ENCODE measurements around the gene KLF3.

Gene KLF3

GRCh38 chr4:38682336-38682735, 18.3 kb downstream of the KLF3 start:
- ChIA-PET CTCF (no interaction called here), POLR2A (no interaction called here)
- DNase-seq (ENCODE audit: extremely low spot score) = no peak
- TF ChIP-seq CTBP1 (IDR thresholded peaks at IDR 0.05; ENCODE audit: borderline replicate concordance) (no peak), FOXA1 (IDR thresholded peaks at IDR 0.05) (no peak), TARDBP (IDR thresholded peaks at IDR 0.05) (no peak), NFRKB (IDR thresholded peaks at IDR 0.05) (no peak), ARNT (IDR thresholded peaks at IDR 0.05) (no peak), HDGF (IDR thresholded peaks at IDR 0.05; ENCODE audit: borderline replicate concordance) (no peak), SP1 (IDR thresholded peaks at IDR 0.05) (no peak), ELF4 (IDR thresholded peaks at IDR 0.05) (no peak), L3MBTL2 (conservative IDR thresholded peaks at IDR 0.05) (no peak), FOXK2 (IDR thresholded peaks at IDR 0.05) (no peak), SUZ12 (IDR thresholded peaks at IDR 0.05) (no peak), BHLHE40 (IDR thresholded peaks at IDR 0.05; ENCODE audit: borderline replicate concordance) (no peak), FOXM1 (IDR thresholded peaks at IDR 0.05; ENCODE audit: borderline replicate concordance) (no peak), LEF1 (IDR thresholded peaks at IDR 0.05; ENCODE audit: borderline replicate concordance) (no peak), ZNF384 (IDR thresholded peaks at IDR 0.05) (no peak)
- TF ChIP-seq, protein P1, sequence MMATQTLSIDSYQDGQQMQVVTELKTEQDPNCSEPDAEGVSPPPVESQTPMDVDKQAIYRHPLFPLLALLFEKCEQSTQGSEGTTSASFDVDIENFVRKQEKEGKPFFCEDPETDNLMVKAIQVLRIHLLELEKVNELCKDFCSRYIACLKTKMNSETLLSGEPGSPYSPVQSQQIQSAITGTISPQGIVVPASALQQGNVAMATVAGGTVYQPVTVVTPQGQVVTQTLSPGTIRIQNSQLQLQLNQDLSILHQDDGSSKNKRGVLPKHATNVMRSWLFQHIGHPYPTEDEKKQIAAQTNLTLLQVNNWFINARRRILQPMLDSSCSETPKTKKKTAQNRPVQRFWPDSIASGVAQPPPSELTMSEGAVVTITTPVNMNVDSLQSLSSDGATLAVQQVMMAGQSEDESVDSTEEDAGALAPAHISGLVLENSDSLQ (IDR thresholded peaks at IDR 0.05) = no peak

DNA sequence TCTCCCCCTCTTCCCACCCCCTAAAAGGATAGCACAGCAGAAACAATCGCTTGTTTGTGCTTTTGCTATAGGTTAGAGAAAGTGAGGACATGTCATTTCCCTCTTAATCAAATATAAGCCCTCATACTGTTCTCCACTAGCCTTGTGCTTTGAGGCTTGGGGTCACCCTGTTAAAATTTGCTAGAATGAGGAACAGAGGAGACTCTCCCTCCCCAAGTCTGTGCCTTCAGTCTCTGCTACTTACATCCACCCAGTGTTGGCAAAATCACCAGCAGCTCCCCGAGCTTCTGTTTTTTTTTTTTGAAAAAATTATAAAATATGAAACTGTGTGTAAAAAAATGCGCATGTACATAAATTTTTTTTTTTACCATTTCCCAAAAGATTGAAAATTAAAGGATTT, 19.3 kb downstream of the KLF3 start:
- TF ChIP-seq ELF4 (IDR thresholded peaks at IDR 0.05) (no peak), ZNF384 (IDR thresholded peaks at IDR 0.05) (no peak), FOXA1 (IDR thresholded peaks at IDR 0.05) (no peak), SUZ12 (IDR thresholded peaks at IDR 0.05) (no peak), BHLHE40 (IDR thresholded peaks at IDR 0.05; ENCODE audit: borderline replicate concordance) (no peak), LEF1 (IDR thresholded peaks at IDR 0.05; ENCODE audit: borderline replicate concordance) (no peak), SP1 (IDR thresholded peaks at IDR 0.05) (no peak), CTBP1 (IDR thresholded peaks at IDR 0.05; ENCODE audit: borderline replicate concordance) (no peak), L3MBTL2 (conservative IDR thresholded peaks at IDR 0.05) (no peak), FOXK2 (IDR thresholded peaks at IDR 0.05) (no peak), TARDBP (IDR thresholded peaks at IDR 0.05) (no peak), FOXM1 (IDR thresholded peaks at IDR 0.05; ENCODE audit: borderline replicate concordance) (no peak), HDGF (IDR thresholded peaks at IDR 0.05; ENCODE audit: borderline replicate concordance) (no peak), ARNT (IDR thresholded peaks at IDR 0.05) (no peak), NFRKB (IDR thresholded peaks at IDR 0.05) (no peak)
- TF ChIP-seq, protein P1 (IDR thresholded peaks at IDR 0.05) = no peak
- ChIA-PET POLR2A (no interaction called here), CTCF (no interaction called here)
- no peak for DNase-seq (ENCODE audit: extremely low spot score)

DNA sequence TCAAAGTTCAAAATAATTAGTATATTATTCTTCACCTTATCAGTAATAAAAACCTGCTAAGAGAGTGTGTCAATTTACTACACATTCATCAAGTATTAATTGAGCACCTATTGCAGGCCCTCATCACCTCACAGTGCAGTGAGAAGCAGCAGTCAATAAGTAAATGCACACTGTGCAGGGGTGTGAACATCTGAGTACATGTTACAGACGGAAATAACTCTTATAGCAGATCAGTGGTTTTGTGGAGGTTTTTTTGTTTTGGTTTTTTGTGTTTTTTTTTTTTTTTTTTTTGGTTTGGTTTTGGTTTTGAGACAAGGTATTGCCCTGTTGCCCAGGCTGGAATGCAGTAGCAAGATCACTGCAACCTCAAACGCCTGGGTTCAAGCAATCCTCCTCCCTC, 20.3 kb downstream of the KLF3 start:
- no peak for TF ChIP-seq FOXA1 (IDR thresholded peaks at IDR 0.05)
- TF ChIP-seq NFRKB (IDR thresholded peaks at IDR 0.05) = no peak
- TF ChIP-seq, protein P1 (IDR thresholded peaks at IDR 0.05) = no peak
- TF ChIP-seq SP1 (IDR thresholded peaks at IDR 0.05) = no peak
- no peak for TF ChIP-seq CTBP1 (IDR thresholded peaks at IDR 0.05; ENCODE audit: borderline replicate concordance)
- TF ChIP-seq BHLHE40 (IDR thresholded peaks at IDR 0.05; ENCODE audit: borderline replicate concordance) = no peak
- TF ChIP-seq FOXK2 (IDR thresholded peaks at IDR 0.05) = no peak
- ChIA-PET POLR2A (no interaction called here), CTCF (interaction anchor here (0.6 kb wide), 1 partner anchor 370 kb away, joined by 3 read pairs; no protein-coding TSS in a partner anchor)

DNA sequence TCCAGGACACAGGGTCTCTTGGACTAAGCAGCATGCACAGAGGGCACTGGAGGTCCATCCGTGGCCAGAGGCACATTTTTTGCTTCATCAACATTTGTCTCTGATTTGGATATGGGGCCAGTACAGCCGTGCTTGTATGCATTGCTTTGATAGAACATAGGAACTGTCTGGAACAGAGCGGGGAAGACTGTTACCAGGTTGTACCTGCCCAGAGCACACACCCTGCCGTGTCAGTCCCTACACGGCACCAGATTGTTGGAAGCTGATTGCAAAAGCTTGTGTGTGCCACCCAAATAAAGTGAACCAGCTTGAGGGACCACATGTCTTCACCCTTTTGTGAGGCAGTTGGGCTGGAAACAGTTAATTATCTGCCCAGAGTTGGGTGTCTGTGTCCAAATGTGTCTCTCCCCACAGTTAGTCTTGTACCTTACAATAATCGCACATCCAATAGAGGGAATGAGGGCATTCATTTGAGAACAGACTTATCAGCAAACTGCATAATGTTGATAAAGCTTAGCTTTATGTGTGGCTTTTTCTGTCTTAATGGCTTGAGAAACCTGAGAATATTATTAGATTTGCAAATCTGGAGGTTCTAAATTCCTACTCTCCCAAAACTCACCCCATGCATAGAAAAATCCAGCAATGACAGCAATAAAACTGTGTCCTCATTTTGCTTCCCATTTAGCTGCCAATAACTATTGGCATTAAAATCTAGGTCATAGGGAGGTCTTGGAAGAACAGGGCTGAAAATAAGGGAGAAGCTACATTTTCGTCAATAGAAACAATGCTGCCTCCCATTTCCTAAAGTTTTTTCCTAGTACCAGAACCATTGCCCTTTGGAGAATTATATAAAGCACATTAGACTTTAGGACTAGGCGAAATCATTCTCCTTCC, 21.2 kb downstream of the KLF3 start:
- TF ChIP-seq TARDBP (IDR thresholded peaks at IDR 0.05) (no peak), FOXK2 (IDR thresholded peaks at IDR 0.05) (no peak), LEF1 (IDR thresholded peaks at IDR 0.05; ENCODE audit: borderline replicate concordance) (no peak), HDGF (IDR thresholded peaks at IDR 0.05; ENCODE audit: borderline replicate concordance) (no peak), FOXA1 (IDR thresholded peaks at IDR 0.05) (no peak), BHLHE40 (IDR thresholded peaks at IDR 0.05; ENCODE audit: borderline replicate concordance) (no peak), ARNT (IDR thresholded peaks at IDR 0.05) (no peak), CTBP1 (IDR thresholded peaks at IDR 0.05; ENCODE audit: borderline replicate concordance) (no peak), ELF4 (IDR thresholded peaks at IDR 0.05) (no peak), FOXM1 (IDR thresholded peaks at IDR 0.05; ENCODE audit: borderline replicate concordance) (no peak), SP1 (IDR thresholded peaks at IDR 0.05) (no peak), L3MBTL2 (conservative IDR thresholded peaks at IDR 0.05) (no peak), ZNF384 (IDR thresholded peaks at IDR 0.05) (no peak)
- ChIA-PET POLR2A (no interaction called here), CTCF (interaction anchor here (0.7 kb wide), 1 partner anchor 260 kb away, joined by 3 read pairs; no protein-coding TSS in a partner anchor)
- DNase-seq (ENCODE audit: extremely low spot score) = no peak

More for the DNA sequence above, 20.3 kb downstream of the KLF3 start:
- DNase-seq (ENCODE audit: extremely low spot score) = no peak

GRCh38 chr4:38686682-38687081, 22.7 kb downstream of the KLF3 start:
- ChIA-PET POLR2A (no interaction called here), CTCF (no interaction called here)
- DNase-seq (ENCODE audit: extremely low spot score) = no peak
- TF ChIP-seq TARDBP (IDR thresholded peaks at IDR 0.05) = no peak

DNA sequence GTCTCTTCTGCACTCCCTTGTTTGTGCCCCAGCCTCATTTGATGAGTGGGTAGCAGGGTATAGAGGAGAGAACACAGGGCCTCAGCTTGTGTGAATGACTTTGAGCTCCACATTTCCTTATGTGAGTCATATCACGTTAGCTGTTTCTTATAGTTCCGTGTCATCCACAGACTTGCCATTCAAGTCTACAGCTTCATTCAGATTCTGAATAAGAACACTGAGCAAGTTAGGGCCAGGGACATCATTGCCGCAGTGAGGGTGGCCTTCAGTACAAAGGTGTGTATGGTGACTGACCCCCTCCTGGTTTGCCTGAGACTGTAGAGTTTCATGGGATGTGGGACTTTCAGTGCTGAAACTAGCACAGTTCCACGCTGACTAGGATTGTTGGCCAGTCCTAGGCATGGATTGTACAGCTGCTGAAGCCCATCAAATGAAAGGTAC, 23.6 kb downstream of the KLF3 start:
- POLR2A ChIA-PET = no interaction called here
- DNase-seq (ENCODE audit: extremely low spot score) = no peak
- TF ChIP-seq CTBP1 (IDR thresholded peaks at IDR 0.05; ENCODE audit: borderline replicate concordance) = no peak
- no peak for TF ChIP-seq FOXM1 (IDR thresholded peaks at IDR 0.05; ENCODE audit: borderline replicate concordance)
- TF ChIP-seq LEF1 (IDR thresholded peaks at IDR 0.05; ENCODE audit: borderline replicate concordance) = no peak
- no peak for TF ChIP-seq FOXK2 (IDR thresholded peaks at IDR 0.05)
- no peak for TF ChIP-seq ZNF384 (IDR thresholded peaks at IDR 0.05)
- no peak for TF ChIP-seq NFRKB (IDR thresholded peaks at IDR 0.05)
- TF ChIP-seq BHLHE40 (IDR thresholded peaks at IDR 0.05; ENCODE audit: borderline replicate concordance) = no peak
- no peak for TF ChIP-seq L3MBTL2 (conservative IDR thresholded peaks at IDR 0.05)
- TF ChIP-seq TARDBP (IDR thresholded peaks at IDR 0.05) = no peak
- TF ChIP-seq FOXA1 (IDR thresholded peaks at IDR 0.05) = no peak
- no peak for TF ChIP-seq HDGF (IDR thresholded peaks at IDR 0.05; ENCODE audit: borderline replicate concordance)
- no peak for TF ChIP-seq SP1 (IDR thresholded peaks at IDR 0.05)
- no peak for TF ChIP-seq ARNT (IDR thresholded peaks at IDR 0.05)
- TF ChIP-seq SUZ12 (IDR thresholded peaks at IDR 0.05) = no peak
- TF ChIP-seq ELF4 (IDR thresholded peaks at IDR 0.05) = no peak
- TF ChIP-seq, protein P1 (IDR thresholded peaks at IDR 0.05) = no peak
- CTCF ChIA-PET = no interaction called here

All from HEK293T (cell line).